Muscle layer of duodenum (tissue), 2 donors: Measurements from ENCODE around the gene BEST4.
"Not testable (repeated sequence)": the region's sequence is repeated elsewhere in the genome, so short reads cannot be mapped to it uniquely, and the experiment has no call there.

ENCODE experiments used
- H3K27ac ChIP-seq: one replicate; pipeline ENCODE4 v1.7.0; 2013; ENCODE audit warnings: mild to moderate bottlenecking, low read length
- H3K27me3 ChIP-seq: one replicate; pipeline ENCODE4 v1.7.0; 2013; ENCODE audit warnings: low read depth, mild to moderate bottlenecking, control low read depth, low read length
- H3K36me3 ChIP-seq, 2 donors: one replicate each; pipeline ENCODE4 v1.7.0; 2013; ENCODE audit warnings: low read length in 2 of 2, control low read depth in 1 of 2, mild to moderate bottlenecking in 1 of 2; ENCODE audit not compliant: insufficient read depth in 2 of 2, control insufficient read depth in 1 of 2
- H3K4me1 ChIP-seq, 2 donors: one replicate each; pipeline ENCODE4 v1.7.0; 2013; ENCODE audit warnings: low read length in 2 of 2, mild to moderate bottlenecking in 2 of 2, control low read depth in 1 of 2, moderate library complexity in 1 of 2; ENCODE audit not compliant: insufficient read depth in 2 of 2, control insufficient read depth in 1 of 2
- H3K4me3 ChIP-seq, 2 donors: one replicate each; pipeline ENCODE4 v1.7.0; 2013; ENCODE audit warnings: low read length in 2 of 2, low read depth in 1 of 2, mild to moderate bottlenecking in 1 of 2
- H3K9me3 ChIP-seq, 2 donors: one replicate each; pipeline ENCODE4 v1.7.0; 2013; ENCODE audit warnings: low read length in 2 of 2, control low read depth in 1 of 2, mild to moderate bottlenecking in 1 of 2; ENCODE audit not compliant: control insufficient read depth in 1 of 2
- donor health status: healthy.

The BEST4 gene

DNA sequence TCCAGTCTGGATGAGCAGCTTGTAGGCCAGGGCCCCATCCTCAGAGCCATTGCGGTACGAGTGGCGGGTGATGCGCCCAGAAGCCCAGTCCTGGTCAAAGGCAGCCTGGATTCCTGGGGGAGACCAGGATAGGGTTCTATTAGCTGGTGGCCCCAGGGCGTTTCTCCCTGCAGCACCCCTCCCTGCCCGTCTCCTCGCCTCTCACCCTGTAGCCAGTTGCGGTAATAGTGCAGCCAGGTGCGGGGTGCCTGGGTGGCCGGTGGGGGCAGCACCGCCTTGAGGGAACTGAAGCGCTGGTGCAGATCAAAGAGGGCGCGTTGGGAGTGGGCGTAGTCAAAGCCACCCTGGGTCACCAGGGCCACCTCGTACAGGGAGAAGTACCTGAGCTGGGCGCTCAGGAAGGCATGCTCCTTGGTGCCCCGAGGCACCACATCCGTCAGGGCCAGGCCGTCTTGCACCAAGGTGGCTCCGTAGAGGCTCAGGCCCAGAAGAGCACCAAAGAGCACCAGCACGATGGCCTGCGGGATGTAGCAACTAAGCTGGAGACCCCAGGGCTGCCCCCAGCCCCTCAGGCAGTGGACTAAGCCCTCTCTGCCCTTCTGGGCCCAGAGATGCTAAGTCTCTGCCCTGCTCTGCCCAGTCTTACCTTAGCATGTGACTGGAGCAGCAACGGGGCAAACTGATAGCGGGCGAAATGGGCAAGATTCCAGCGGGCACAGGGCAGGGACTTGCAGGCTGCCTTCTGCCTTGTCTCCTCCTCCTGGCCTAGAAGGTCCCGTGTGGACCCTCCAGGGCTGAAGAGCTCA lies 39.4 kb upstream of the BEST4 start:
- H3K9me3 ChIP-seq, result no peaks in the 10 kb centered on the region
- no peak overlapping the region for H3K4me3 ChIP-seq
- peaks cover 0 to 17% of the 10 kb centered on the region in 2 donors for H3K36me3 ChIP-seq
- no peaks in the 10 kb centered on the region for H3K27me3 ChIP-seq
- H3K4me1 ChIP-seq, result no peaks in the 10 kb centered on the region
- no peak overlapping the region for H3K27ac ChIP-seq

DNA sequence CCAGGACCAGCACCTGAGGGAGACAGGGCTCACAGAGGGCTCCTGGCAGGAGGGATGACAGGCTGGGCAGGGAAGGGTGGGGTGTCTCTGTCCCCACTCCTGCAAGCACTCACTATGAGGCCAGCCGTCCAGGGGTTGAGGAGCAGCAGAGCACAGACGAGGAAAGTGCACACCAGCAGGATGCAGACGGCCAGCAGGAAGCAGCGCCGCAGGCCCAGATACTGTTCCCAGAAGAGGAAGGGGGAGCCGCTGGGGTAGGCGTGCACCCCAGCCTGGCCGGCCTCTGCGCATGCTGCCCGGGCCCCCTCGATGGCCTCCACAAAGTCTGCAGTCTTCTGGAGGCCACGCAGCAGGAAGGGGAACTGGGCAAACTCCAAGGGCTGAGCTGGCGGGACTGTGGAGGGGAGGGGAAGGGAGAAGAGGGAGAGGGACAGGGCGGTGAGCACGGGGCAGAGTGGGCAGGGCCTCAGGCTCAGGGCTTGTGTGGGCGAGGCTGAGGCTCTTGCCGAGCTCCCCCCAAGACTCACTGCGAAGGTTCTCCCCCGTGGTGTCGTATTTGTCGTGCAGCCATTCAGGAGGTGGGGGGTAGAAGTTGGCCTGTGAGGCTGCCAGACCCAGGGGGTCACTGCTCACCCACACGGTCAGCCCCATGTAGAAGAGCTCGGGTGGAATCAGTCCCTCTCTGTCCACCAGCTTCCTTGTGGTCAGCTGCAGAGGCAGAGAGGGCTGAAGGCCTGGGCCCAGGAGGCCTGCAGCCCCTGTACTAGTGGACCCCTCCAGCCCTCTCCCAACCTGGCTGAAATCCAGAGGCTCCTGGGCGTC lies 38.6 kb upstream of the BEST4 start:
- Histone ChIP-seq H3K4me3 (no peak overlapping the region), H3K27me3 (no peaks in the 10 kb centered on the region), H3K36me3 (peaks cover 0 to 21% of the 10 kb centered on the region in 2 donors), H3K4me1 (no peaks in the 10 kb centered on the region), H3K9me3 (no peaks in the 10 kb centered on the region), H3K27ac (no peak overlapping the region)

DNA sequence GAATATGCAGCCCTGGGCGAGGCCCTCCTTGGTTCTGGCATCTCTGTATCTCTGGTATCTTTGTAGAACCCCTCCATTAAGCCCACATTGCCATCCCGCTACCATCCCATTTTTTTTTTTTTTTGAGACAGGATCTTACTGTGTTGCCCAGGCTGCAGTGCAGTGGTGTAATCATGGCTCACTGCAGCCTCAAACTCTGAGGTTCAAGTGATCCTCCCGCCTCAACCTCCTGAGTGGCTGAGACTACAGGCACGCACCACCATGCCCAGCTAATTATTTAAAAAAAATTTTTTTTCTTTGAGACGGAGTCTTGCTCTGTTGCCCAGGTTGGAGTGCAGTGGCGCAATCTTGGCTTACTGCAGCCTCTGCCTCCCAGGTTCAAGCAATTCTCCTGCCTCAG lies 36.4 kb upstream of the BEST4 start:
- H3K36me3 ChIP-seq, result peaks cover 0 to 21% of the 10 kb centered on the region in 2 donors
- not testable (repeated sequence) for H3K27me3 ChIP-seq, H3K4me3 ChIP-seq, H3K9me3 ChIP-seq, H3K4me1 ChIP-seq, H3K27ac ChIP-seq

- H3K4me3 ChIP-seq, result no peak overlapping the region
- H3K36me3 ChIP-seq, result peaks cover 0 to 16% of the 10 kb centered on the region in 2 donors
- H3K4me1 ChIP-seq, result peaks cover 3 to 12% of the 10 kb centered on the region in 2 donors
- no peak overlapping the region for H3K27ac ChIP-seq
- no peaks in the 10 kb centered on the region for H3K9me3 ChIP-seq
- H3K27me3 ChIP-seq, result no peaks in the 10 kb centered on the region
These were observed 35.0 kb upstream of the BEST4 start for GRCh38 chr1:44822981-44823451.

DNA sequence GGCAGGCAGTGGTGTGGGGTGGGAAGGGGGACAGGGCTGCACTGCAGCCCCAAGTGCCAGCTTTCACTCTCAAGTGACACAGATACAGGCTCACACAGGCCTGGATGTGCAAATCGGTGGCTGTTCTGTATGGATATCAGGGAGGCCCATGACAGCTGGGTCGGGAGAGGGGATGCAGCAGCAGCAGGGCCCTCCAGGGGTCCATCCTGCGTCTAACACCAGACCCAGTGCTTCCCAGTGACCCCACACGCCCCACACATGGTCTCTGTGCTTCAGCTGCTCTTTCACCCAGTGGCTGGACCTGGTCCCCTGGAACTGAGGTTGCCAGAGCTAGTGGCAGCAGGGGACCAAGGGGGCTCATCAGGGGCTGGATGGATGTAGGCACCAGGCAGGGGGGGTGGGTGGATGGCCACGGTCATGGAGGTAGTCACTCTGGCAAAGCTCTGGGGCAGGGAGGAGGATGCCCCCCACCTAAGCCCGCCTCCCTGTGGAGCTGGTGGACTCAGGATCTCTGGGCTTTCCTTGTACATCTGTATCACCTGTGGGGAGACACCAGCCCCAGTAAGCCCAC lies 34.2 kb upstream of the BEST4 start:
- Histone ChIP-seq H3K9me3 (no peaks in the 10 kb centered on the region), H3K4me3 (no peak overlapping the region), H3K27ac (no peak overlapping the region), H3K36me3 (peaks cover 0 to 9% of the 10 kb centered on the region in 2 donors), H3K4me1 (peaks cover 3 to 12% of the 10 kb centered on the region in 2 donors), H3K27me3 (no peaks in the 10 kb centered on the region)

DNA sequence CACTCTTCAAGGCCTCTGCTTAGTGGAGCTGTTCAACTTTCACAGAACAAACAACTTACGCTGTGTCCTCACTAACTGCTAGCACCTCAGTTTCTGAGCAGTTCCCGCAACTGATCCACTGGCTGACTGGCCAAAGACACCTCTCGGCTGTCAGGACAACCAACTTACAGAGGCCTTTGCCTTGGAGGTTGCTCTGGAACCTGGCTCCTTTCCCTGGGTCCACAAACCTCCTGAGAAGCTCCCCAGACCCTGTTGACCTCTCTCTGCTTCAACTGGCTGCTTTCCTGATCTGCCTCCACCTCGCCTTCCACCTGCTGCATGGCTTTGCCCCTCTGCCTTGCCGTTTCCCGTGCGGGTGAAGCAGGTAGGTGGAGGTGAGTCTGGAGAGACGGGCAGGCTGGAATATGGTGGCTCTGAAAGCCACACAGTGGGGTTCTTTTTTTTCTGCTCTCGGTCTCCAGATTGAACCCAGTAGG lies 33.3 kb upstream of the BEST4 start:
- Histone ChIP-seq H3K4me1 (peaks cover 3 to 12% of the 10 kb centered on the region in 2 donors), H3K36me3 (peaks cover 0 to 3% of the 10 kb centered on the region in 2 donors), H3K27ac (no peak overlapping the region), H3K4me3 (peak overlapping the region in 1 of 2 donors; percentile 57), H3K9me3 (no peaks in the 10 kb centered on the region), H3K27me3 (no peaks in the 10 kb centered on the region)

- no peaks in the 10 kb centered on the region for H3K9me3 ChIP-seq
- peak overlapping the region; percentile 97 for H3K27ac ChIP-seq
- H3K4me3 ChIP-seq, result peak overlapping the region; percentile 57 to 81
- peaks cover 0 to 3% of the 10 kb centered on the region in 2 donors for H3K36me3 ChIP-seq
- H3K4me1 ChIP-seq, result peaks cover 3 to 12% of the 10 kb centered on the region in 2 donors
- H3K27me3 ChIP-seq, result no peaks in the 10 kb centered on the region
These were observed 32.6 kb upstream of the BEST4 start for GRCh38 chr1:44820328-44821239.

DNA sequence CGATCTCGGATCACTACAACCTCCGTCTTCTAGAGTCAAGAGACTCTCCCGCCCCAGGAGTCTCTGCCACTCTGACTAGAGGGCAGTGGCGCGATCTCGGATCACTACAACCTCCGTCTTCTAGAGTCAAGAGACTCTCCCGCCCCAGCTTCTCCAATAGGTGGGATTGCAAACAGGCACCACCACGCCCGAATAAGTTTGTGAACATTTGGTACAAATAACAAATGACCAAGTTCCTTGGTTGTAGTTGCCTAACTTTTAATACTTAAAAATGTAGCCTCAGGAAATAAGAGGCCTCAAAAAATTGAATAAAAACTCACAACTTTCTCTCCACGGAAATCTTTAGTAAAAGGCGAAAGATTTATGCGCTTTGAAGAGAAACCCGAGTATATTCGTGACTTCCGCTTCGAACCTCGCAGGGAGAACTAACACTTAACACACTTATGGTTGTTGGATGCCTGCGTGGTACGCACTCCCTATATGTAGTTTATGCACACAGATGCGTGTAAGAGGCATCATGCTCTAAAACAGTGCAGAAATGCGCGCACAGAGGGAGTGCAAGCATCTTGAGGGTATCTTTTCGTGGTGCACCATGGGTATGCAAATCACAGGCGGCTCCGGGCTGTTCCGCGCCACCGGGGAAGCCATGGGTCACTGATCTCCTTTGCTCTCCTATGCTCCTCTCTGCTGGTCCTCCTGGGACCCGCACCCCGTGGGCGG lies 31.8 kb upstream of the BEST4 start:
- Histone ChIP-seq H3K4me1 (peaks cover 3 to 14% of the 10 kb centered on the region in 2 donors), H3K36me3 (peaks cover 3 to 4% of the 10 kb centered on the region in 2 donors)

GRCh38 chr1:44819196-44819607 lies 31.2 kb upstream of the BEST4 start:
- Histone ChIP-seq H3K36me3 (peaks cover 3 to 4% of the 10 kb centered on the region in 2 donors), H3K27ac (peak overlapping the region; percentile 97)

More for the DNA sequence above, 31.8 kb upstream of the BEST4 start:
- Histone ChIP-seq H3K27ac (peak overlapping the region; percentile 97), H3K9me3 (no peaks in the 10 kb centered on the region), H3K4me3 (peak overlapping the region; percentile 57 to 81), H3K27me3 (no peaks in the 10 kb centered on the region)

More at GRCh38 chr1:44819196-44819607, 31.2 kb upstream of the BEST4 start:
- H3K9me3 ChIP-seq, result no peaks in the 10 kb centered on the region
- peaks cover 3 to 17% of the 10 kb centered on the region in 2 donors for H3K4me1 ChIP-seq
- peak overlapping the region; percentile 57 to 81 for H3K4me3 ChIP-seq
- H3K27me3 ChIP-seq, result no peaks in the 10 kb centered on the region
